Fibroblast of lung (primary cell): ENCODE measurements around the gene CIAO2A. TPM values are rescaled to one million over a fixed set of nuclear protein-coding genes. Genes with fewer than 3 reads are reported as not detected.
"Not testable (repeated sequence)": the region's sequence is repeated elsewhere in the genome, so short reads cannot be mapped to it uniquely, and the experiment has no call there.

Experiments used
- DNase-seq, 2 donors: peaks; one replicate each; pipeline versions ENCODE4 v3.0.0 to v3.0.0-alpha.2; 2010; ENCODE audit warnings: low read depth in 2 of 2
- H2AFZ ChIP-seq: 2 replicates; pipeline ENCODE4 v1.5.1; 2012; ENCODE audit warnings: low read length, control low read depth, inconsistent platforms
- H3K27ac ChIP-seq: 2 replicates; pipeline ENCODE4 v1.5.1; 2011; ENCODE audit warnings: low read length, control low read depth; ENCODE audit not compliant: insufficient read depth
- H3K27me3 ChIP-seq: 2 replicates; pipeline ENCODE4 v1.5.1; 2011; ENCODE audit warnings: mild to moderate bottlenecking, low read length; ENCODE audit not compliant: control insufficient read depth, insufficient read depth
- H3K36me3 ChIP-seq: 2 replicates; pipeline ENCODE4 v1.5.1; 2011; ENCODE audit warnings: low read length; ENCODE audit not compliant: control insufficient read depth, insufficient read depth
- H3K4me1 ChIP-seq: 2 replicates; pipeline ENCODE4 v1.5.1; 2011; ENCODE audit warnings: low read length; ENCODE audit not compliant: control insufficient read depth, insufficient read depth; ENCODE audit errors: extremely low read depth
- H3K4me2 ChIP-seq: 2 replicates; pipeline ENCODE4 v1.5.1; 2011; ENCODE audit warnings: low read length, control low read depth; ENCODE audit not compliant: insufficient read depth; ENCODE audit errors: extremely low read depth
- H3K4me3 ChIP-seq, 4 experiments: fragments of 200-600 bp in 1 of 4; sonication (generic) in 1 of 4; replicated peaks in 1 of 4; 2 replicates each; pipeline ENCODE4 v1.5.1; 2011 to 2016; ENCODE audit warnings: low read length in 4 of 4, low read depth in 3 of 4, mild to moderate bottlenecking in 3 of 4, control low read depth in 2 of 4, inconsistent platforms in 1 of 4, mixed read lengths in 1 of 4; ENCODE audit not compliant: insufficient read depth in 1 of 4; ENCODE audit errors: control extremely low read depth in 1 of 4
- H3K79me2 ChIP-seq: 2 replicates; pipeline ENCODE4 v1.5.1; 2012; ENCODE audit warnings: mild to moderate bottlenecking, low read length, inconsistent platforms; ENCODE audit not compliant: control insufficient read depth, insufficient read depth
- H3K9ac ChIP-seq: 2 replicates; pipeline ENCODE4 v1.5.1; 2011; ENCODE audit warnings: mild to moderate bottlenecking, low read length, control low read depth; ENCODE audit not compliant: insufficient read depth
- H3K9me3 ChIP-seq: 2 replicates; pipeline ENCODE4 v1.5.1; 2012; ENCODE audit warnings: low read depth, low read length; ENCODE audit not compliant: control insufficient read depth, insufficient read depth
- H4K20me1 ChIP-seq: 2 replicates; pipeline ENCODE4 v1.5.1; 2011; ENCODE audit warnings: low read length; ENCODE audit not compliant: control insufficient read depth, insufficient read depth; ENCODE audit errors: extremely low read depth
- EZH2 ChIP-seq: IDR thresholded peaks from 2 replicates; pipeline ENCODE4 v1.5.1; 2012; ENCODE audit warnings: low read length, control low read depth, mild to moderate bottlenecking; ENCODE audit errors: missing control alignments
- polyA plus RNA-seq, 2 donors: library from polyadenylated mRNA; depleted of rRNA in 1 of 2; stranded (reverse) in 1 of 2; unstranded in 1 of 2; fragments of >200 nt; gene quantifications; 2 replicates each; pipeline ENCODE4 v1.2.1, GENCODE V29; 2011 to 2012; ENCODE audit warnings: missing spikeins in 1 of 2
- total RNA-seq: library from RNA; depleted of rRNA; stranded (reverse); fragments of >200 nt; gene quantifications from 2 replicates; pipeline ENCODE4 v1.2.1, GENCODE V29; 2014
- TF ChIP-seq, protein P1 (sequence below), 2 donors: IDR thresholded peaks in 1 of 2; conservative IDR thresholded peaks in 1 of 2; 1 replicate in 1 of 2; 2 replicates in 1 of 2; pipeline ENCODE4 v1.5.1; 2011 to 2012; ENCODE audit warnings: low read length in 2 of 2, control low read depth in 1 of 2, inconsistent platforms in 1 of 2, low read depth in 1 of 2, mild to moderate bottlenecking in 1 of 2

CIAO2A gene
- total and polyA plus RNA-seq, 2 donors (not counting 1 experiment from before 2014, with no cell fraction given): 48.7 to 59.1 TPM

DNA sequence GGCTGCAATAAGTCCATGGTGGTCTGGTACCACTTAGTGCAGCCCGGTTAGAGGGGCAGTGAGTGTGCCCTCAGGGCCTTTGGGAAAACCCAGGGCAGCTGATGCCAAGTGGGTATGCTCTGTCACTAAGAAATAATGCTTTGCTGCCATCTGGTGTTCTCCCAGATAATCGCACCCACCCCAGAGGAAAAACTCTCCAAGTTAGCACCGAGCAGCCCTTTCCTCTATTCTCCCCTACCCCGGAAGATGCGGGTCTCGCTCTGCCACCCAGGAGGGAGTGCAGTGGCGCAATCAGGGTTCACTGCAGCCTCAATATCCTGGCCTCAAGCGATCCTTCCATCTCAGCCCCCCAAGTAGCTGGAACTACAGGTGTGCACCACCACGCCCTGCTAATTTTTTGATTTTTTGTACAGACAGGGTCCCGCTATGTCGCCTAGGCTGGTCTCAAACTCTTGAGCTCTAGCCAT is 26.0 kb downstream of the CIAO2A start:
- H3K4me3 ChIP-seq: no peak overlapping the region
- H3K79me2 ChIP-seq: no peaks in the 10 kb centered on the region
- no peak overlapping the region for H3K4me2 ChIP-seq
- no peak for TF ChIP-seq EZH2
- TF ChIP-seq, protein P1, sequence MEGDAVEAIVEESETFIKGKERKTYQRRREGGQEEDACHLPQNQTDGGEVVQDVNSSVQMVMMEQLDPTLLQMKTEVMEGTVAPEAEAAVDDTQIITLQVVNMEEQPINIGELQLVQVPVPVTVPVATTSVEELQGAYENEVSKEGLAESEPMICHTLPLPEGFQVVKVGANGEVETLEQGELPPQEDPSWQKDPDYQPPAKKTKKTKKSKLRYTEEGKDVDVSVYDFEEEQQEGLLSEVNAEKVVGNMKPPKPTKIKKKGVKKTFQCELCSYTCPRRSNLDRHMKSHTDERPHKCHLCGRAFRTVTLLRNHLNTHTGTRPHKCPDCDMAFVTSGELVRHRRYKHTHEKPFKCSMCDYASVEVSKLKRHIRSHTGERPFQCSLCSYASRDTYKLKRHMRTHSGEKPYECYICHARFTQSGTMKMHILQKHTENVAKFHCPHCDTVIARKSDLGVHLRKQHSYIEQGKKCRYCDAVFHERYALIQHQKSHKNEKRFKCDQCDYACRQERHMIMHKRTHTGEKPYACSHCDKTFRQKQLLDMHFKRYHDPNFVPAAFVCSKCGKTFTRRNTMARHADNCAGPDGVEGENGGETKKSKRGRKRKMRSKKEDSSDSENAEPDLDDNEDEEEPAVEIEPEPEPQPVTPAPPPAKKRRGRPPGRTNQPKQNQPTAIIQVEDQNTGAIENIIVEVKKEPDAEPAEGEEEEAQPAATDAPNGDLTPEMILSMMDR (conservative IDR thresholded peaks at IDR 0.05 in 1 of 2, IDR thresholded peaks at IDR 0.05 in 1 of 2; ENCODE audit: low read depth in 1 of 2, low read length in 2 of 2): peak; percentile 78 to 88
- H4K20me1 ChIP-seq: no peaks in the 10 kb centered on the region
- H3K27ac ChIP-seq: no peak overlapping the region
- H3K4me1 ChIP-seq: peaks cover 14% of the 10 kb centered on the region
- H3K9ac ChIP-seq: no peak overlapping the region
- no peaks in the 10 kb centered on the region for H3K27me3 ChIP-seq
- H3K36me3 ChIP-seq: peaks cover 2% of the 10 kb centered on the region
- H2AFZ ChIP-seq: no peak overlapping the region
- DNase-seq: peak; percentile 24 to 59
- H3K9me3 ChIP-seq: no peaks in the 10 kb centered on the region

DNA sequence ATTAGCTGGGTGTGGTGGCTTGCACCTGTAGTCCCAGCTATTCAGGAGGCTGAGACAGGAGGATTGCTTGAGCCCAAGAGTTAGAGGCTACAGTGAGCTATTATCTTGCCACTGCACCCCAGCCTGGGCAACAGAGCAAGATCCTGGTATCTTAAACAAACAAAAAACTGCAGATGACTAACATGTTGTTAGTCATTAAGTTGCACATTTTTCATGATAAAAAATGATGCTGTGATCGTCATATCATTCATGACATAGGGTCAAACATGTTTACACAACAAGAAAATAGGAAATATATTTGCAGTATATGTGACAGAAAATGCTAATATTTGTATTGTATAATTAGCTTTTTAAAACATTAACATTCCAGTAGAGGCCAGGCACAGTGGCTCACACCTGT is 27.2 kb downstream of the CIAO2A start:
- Histone ChIP-seq H4K20me1 (no peaks in the 10 kb centered on the region), H3K79me2 (no peaks in the 10 kb centered on the region), H3K9ac (no peak overlapping the region), H3K27ac (no peak overlapping the region), H3K4me2 (no peak overlapping the region), H3K27me3 (no peaks in the 10 kb centered on the region), H3K4me1 (peaks cover 5% of the 10 kb centered on the region), H2AFZ (no peak overlapping the region), H3K36me3 (no peaks in the 10 kb centered on the region), H3K4me3 (no peak overlapping the region), H3K9me3 (no peaks in the 10 kb centered on the region)
- no peak for TF ChIP-seq EZH2
- TF ChIP-seq, protein P1 (conservative IDR thresholded peaks at IDR 0.05 in 1 of 2, IDR thresholded peaks at IDR 0.05 in 1 of 2; ENCODE audit: low read depth in 1 of 2, low read length in 2 of 2): no peak
- no peak for DNase-seq

DNA sequence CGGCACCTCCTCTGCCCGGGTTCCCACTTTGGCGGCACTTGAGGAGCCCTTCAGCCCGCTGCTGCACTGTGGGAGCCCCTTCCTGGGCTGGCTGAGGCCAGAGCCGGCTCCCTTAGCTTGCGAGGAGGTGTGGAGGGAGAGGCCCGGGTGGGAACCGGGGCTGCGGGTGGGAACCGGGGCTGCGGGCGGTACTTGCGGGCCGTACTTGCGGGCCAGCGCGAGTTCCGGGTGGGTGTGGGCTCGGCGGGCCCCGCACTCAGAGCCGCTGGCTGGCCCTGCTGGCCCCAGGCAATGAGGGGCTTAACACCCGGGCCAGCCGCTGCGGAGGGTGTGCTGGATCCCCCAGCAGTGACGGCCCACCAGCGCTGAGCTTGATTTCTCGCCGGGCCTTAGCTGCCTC is 32.9 kb downstream of the CIAO2A start:
- H3K4me3 ChIP-seq: no peak overlapping the region
- H3K27me3 ChIP-seq: no peaks in the 10 kb centered on the region
- TF ChIP-seq, protein P1 (conservative IDR thresholded peaks at IDR 0.05 in 1 of 2, IDR thresholded peaks at IDR 0.05 in 1 of 2; ENCODE audit: low read depth in 1 of 2, low read length in 2 of 2): no peak
- no peaks in the 10 kb centered on the region for H4K20me1 ChIP-seq
- peaks cover 2% of the 10 kb centered on the region for H3K4me1 ChIP-seq
- no peak overlapping the region for H3K4me2 ChIP-seq
- H3K79me2 ChIP-seq: no peaks in the 10 kb centered on the region
- H2AFZ ChIP-seq: no peak overlapping the region
- H3K9me3 ChIP-seq: no peaks in the 10 kb centered on the region
- no peak overlapping the region for H3K9ac ChIP-seq
- no peaks in the 10 kb centered on the region for H3K36me3 ChIP-seq
- no peak overlapping the region for H3K27ac ChIP-seq
- DNase-seq: no peak

DNA sequence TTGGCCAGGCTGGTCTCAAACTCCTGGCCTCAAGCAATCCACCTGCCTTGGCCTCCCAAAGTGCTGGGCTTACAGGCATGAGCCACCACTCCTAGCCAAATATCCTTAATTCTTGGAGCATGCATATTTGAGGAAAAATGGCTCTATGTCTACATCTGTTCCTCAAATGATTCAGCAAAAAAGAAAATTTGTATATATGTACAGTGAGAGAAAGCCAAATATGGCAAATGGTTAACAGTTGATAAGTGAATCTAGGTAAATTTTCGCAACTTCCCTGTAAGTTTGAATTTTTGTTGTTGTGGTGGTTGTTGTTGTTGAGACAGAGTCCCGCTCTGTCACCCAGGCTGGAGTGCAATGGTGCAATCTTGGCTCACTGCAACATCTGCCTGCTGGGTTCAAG is 34.5 kb downstream of the CIAO2A start:
- DNase-seq, H3K4me2 ChIP-seq, H3K9ac ChIP-seq: not testable (repeated sequence)

More for the DNA sequence above, 34.5 kb downstream of the CIAO2A start:
- H2AFZ ChIP-seq, H3K79me2 ChIP-seq, H3K27me3 ChIP-seq, H3K27ac ChIP-seq, H3K36me3 ChIP-seq, H3K4me1 ChIP-seq, H3K4me3 ChIP-seq, H4K20me1 ChIP-seq, H3K9me3 ChIP-seq: not testable (repeated sequence)
